SK-N-SH (cell line): ENCODE data around the gene MCAM.

Experiments
- EP300 ChIP-seq, 2 experiments: IDR thresholded peaks; 2 replicates each; pipeline versions ENCODE4 v1.4.0 to v1.6.1; 2012; ENCODE audit warnings: borderline replicate concordance in 1 of 2, low read depth in 1 of 2, low read length in 1 of 2
- TF ChIP-seq, protein P1 (sequence below): fragments of 200-600 bp; sonication (generic); IDR thresholded peaks from 2 replicates; pipeline ENCODE4 v1.6.1; 2017; ENCODE audit warnings: antibody characterized with exemption, mild to moderate bottlenecking, moderate library complexity

DNA sequence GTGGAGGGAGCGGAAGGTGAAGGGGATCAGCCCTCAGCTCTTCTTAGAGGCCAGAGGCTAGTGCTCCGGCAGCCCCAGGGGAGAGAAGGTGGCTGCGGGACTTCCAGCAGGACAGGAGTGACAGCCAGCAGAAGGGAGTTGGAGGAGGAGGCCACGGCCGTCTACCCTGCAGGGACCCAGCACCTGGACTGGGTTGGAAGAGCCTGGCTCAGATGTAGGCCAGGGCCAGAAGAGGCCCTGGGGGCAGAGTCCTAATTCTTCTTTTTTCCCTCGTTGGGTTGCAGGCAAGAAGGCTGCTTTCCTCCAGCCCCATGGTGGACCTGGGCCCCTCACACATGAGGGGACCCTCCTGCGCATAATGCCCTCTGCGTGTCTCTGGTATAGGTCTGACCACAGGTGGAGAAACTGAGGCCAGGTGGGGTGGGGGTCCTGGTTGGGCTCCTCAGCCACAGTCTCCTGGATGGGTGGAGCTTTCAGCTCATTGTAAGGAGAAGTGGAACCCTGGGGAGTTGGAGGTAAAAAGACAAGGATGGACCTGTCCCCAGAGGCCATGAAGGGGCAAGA, 2.3 kb upstream of the MCAM start:
- TF ChIP-seq, protein P1, sequence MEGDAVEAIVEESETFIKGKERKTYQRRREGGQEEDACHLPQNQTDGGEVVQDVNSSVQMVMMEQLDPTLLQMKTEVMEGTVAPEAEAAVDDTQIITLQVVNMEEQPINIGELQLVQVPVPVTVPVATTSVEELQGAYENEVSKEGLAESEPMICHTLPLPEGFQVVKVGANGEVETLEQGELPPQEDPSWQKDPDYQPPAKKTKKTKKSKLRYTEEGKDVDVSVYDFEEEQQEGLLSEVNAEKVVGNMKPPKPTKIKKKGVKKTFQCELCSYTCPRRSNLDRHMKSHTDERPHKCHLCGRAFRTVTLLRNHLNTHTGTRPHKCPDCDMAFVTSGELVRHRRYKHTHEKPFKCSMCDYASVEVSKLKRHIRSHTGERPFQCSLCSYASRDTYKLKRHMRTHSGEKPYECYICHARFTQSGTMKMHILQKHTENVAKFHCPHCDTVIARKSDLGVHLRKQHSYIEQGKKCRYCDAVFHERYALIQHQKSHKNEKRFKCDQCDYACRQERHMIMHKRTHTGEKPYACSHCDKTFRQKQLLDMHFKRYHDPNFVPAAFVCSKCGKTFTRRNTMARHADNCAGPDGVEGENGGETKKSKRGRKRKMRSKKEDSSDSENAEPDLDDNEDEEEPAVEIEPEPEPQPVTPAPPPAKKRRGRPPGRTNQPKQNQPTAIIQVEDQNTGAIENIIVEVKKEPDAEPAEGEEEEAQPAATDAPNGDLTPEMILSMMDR, result no peak
- no peak for TF ChIP-seq EP300 (IDR thresholded peaks at IDR 0.05; ENCODE audit: borderline replicate concordance in 1 of 2, low read depth in 1 of 2, low read length in 1 of 2)
